ENCODE measurements around the gene ZHX3.

The ZHX3 gene

DNA sequence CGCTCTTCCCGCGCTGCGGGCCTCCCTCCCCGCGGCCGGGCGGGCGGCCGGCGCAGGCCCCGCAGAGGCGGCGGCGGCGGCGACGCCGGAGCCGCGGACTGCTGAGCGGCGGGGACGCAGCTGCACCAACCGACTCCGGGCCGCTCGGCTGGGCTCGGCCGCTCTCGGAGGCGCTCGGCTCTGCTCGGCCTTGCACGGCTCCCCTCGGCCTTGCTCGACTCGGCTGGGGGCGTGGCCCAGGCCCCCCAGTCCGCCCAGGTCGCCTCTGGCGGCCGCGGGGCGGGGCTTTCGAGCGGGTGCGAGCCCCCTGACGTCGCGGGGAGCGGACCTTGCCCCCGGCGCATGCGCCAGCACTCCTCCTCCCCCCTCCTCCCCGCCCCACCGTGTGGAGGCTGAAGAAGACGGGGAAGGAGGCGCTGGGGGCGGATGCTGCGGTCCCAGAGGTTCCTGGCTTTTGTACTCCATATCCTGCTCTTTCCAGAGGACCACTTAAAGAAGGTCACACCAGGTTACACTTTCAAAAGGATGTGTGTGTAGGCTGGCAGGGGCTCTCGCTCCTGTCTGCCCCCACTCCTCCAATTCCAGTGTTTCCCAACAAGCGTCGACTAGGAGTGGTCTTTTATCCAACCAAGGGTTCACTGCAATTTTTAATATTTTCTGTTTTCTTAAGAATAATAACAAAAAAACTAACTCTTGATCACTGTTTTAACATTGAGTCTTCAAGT, at the start of gene ZHX3:
TSS of gene ZHX3 (minus strand) at position 186 of the 725 bp plus-strand sequence. CDS start 112,815 bp downstream, outside the sequence.
- DNase-seq = peak; percentile 33 to 97 (median 90)

DNA sequence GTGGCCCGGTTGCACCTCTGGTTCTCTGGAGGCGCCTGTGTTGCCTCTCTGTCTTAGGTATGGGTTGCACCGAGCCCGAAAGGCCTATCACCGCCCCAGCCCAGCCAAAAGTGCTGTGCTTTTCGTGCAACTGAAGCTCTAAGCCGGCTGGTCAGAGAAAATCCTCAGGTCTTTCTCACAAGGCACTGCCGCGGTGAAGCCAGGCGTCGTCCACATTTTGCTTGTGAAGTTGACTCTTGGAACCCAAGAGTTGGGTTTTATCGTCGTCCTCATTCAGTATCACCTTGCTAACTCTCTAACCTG, 49.8 kb upstream of the ZHX3 start:
- no peak for DNase-seq

DNA sequence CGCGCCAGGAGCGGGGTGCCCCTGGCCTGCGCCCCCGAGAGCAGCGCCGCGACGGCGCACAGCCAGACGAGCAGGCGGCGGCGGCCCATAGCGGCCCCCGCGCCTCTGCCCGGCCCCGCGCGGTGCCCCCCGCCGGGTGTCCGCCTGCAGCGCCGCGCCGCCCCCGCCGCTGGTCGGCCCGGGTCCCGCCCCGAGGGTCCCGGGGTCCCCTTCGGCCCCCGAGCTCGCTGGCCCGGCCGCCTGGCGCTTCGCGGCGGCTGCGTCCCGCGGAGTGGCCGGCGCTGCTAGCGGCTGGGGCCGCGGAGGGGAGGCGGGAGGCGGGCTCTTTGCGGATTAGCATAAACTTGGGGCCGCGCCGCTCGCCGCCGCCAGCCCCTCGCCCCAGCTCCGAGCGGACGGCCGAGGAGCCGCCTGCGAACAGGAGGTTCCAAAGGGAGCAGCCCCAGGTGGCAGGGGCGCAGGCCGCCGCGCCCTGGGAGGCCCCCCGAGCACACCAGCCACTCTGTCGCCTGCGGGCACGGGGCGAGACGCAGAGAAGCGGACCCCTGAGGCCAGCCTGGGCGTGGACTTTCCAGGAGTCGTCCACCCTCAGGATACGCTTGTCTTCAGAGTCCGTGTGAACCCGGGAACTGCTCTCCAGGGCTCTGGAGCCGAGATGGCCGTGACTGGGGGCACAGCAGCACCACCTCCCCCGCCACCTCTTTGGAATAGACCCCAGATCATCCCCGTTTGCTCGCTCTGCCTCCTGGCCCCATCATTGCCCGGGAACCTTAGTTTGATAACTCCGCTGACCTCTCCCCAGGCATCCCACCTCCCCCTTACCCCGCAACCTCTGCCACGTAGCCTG, 49.2 kb upstream of the ZHX3 start, which contains the start of gene EMILIN3:
TSS of gene EMILIN3 (minus strand) at position 273 of the 847 bp plus-strand sequence. CDS start at position 89, 184 bp downstream.
- DNase-seq = peak in 1 of 56 donors; percentile 6

DNA sequence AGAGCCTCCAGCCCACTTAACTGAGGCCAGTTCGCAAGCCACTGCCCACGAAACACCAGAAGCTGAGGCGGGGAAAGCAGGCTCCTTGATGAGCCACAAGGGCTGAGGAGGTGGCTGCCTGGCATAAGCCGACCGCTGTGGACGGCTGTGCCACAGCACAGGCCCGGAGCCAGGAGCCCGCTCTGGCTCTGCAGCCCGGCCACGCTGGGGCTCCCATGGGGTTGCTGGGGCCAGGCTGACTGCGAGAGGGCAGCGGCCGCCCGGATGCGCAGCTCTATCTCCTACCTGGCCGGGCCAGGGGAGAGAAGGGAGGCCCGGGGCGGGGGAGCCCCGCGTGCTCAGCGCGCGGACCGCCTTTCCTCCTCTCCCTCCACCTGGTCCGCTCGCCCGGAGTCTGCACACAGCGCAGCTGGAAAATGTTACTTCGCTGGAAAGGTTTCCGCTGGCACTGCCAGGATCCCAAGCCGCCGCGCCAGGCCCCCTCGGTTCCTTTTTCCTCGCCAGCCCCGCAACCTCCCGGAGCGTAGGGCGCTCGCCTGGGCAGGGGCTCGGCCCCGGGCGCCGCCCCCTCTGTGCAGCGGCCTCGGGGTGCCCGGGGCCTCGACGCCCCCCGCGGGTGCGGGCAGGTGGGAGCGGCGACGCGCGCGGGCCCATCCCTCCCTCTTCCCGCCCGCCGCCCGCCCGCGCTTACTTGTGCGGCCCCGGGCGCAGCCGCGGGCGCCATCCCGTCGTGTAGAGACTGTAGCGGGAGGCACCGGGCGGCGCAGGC, 48.4 kb upstream of the ZHX3 start:
- DNase-seq = no peak

GRCh38 chr20:41364967-41365765, 47.6 kb upstream of the ZHX3 start:
- no peak for DNase-seq

- DNase-seq = no peak
These were observed 46.8 kb upstream of the ZHX3 start for GRCh38 chr20:41364236-41364855.

DNA sequence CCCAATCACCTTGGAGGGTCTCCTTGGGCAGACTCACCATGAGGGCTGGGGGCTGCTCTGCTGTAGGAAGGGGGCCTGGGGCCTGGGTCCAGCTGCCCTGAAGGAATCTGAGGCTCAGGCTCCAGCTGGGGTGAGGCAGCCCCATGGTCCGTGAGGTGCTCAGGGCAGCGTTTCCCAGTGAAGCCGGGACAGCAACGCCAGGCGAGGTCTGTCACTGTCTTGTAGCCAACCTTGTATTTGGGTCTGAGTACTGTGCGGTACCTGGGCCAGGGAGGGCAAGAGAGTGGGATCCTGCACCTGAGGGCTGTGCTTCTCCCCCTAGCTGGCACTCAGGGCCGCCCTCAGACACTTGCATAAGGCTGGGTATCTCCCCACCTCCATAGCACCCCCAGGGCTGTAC, 46.1 kb upstream of the ZHX3 start:
- DNase-seq = no peak

- no peak for DNase-seq
These were observed 45.2 kb upstream of the ZHX3 start for GRCh38 chr20:41362748-41363140.

GRCh38 chr20:41361757-41362747, 44.5 kb upstream of the ZHX3 start:
- peak in 7 of 56 donors; percentile 5 to 50 (median 17) for DNase-seq

DNA sequence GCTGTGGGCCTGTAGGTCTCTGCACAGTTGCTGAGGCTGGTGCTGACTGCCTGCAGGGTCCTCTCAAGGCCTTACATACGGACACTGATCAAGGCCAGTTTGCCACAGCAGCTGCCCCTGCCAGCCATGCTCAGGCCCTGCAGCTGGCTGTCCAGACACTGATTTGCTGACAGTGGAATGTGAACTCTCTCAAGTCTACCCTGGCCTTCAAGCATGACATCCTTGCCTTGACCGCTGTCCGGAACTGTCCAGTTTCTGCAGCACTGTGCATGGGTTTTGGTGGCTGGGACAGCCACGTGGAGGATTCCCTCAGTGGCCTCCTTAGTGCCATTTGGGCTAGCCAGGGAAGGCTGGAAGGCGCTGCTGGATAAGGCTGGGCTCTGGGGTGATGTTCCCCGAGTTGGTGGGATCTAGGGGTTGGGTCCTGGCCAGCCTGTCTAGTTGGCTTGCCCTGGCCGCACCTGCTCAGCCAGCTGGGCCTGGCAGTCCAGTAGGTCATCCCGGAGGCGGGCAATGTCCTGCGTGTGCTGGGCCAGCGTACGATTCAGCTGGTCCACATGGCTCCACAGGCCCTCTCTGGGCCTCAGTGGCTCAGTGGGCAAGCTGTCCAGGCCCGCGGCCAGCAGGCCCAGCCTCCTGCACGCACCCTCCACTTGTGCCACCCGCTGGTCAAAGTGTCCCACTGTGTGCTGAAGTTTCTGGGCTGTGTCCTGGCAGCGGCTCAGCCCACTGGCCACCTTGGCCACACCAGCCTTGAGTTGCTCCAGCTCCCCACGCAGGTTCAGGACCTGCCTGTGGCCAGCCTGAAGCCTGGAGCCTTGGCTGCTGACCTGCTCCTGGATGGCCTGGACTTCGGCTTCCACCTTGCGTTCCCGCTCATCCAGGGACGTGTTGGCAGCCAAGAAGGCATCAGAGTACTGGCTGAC, 43.6 kb upstream of the ZHX3 start:
- no peak for DNase-seq

- DNase-seq = no peak
These were observed 42.0 kb upstream of the ZHX3 start for GRCh38 chr20:41359541-41360011.

GRCh38 chr20:41358717-41359116, 41.2 kb upstream of the ZHX3 start:
- DNase-seq = no peak

DNA sequence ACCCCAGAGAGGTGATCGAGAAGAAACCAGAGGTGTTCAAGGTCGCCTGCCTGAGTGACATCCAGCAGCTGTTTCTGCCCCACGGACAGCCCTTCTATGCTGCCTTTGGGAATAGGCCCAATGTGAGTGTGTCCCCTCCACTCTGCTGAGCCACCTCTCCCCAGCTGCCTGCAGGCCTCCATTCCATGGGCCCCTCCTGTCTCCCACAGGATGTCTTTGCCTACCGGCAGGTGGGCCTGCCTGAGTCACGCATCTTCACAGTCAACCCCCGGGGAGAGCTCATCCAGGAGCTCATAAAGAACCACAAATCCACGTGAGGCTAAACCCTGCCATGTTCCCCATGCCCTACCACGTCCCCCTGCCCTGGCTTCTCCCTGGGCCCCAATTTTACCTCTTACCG, 40.7 kb upstream of the ZHX3 start:
- no peak for DNase-seq

GRCh38 chr20:41357424-41358163, 40.1 kb upstream of the ZHX3 start:
- no peak for DNase-seq

DNA sequence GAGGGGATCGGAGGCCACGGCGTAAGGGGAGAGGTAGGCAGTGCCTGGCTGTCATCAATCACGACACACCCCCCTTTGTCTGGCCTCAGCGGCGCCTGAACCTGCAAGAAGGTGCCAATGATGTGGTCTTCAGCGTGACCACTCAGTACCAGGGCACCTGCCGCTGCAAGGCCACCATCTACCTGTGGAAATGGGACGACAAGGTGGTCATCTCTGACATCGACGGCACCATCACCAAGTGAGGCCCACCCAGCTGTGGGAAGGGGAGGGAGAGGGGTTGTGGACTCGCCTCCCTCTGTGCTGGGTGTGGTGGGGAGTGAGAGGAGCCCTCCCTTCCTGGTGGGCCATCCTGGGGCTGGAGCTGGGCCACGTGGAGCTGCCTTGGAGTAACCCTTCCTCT, 39.4 kb upstream of the ZHX3 start:
- no peak for DNase-seq

- no peak for DNase-seq
These were observed 38.2 kb upstream of the ZHX3 start for GRCh38 chr20:41355598-41356203.

- no peak for DNase-seq
These were observed 37.7 kb upstream of the ZHX3 start for GRCh38 chr20:41355192-41355591.
